Hepatocyte (in vitro differentiated cells): Measurements from ENCODE around the gene KY. TPM values are rescaled to one million over a fixed set of nuclear protein-coding genes. Genes with fewer than 3 reads are reported as not detected.

Experiments used
- DNase-seq: peaks from one replicate; pipeline ENCODE4 v3.0.0-alpha.2; 2016; ENCODE audit warnings: low spot score
- H2AFZ ChIP-seq: fragments of 200-600 bp; sonication (generic); 2 replicates; pipeline ENCODE4 v1.6.0; 2016; ENCODE audit warnings: antibody characterized with exemption, mild to moderate bottlenecking
- H3K27ac ChIP-seq: fragments of 200-600 bp; sonication (generic); 2 replicates; pipeline ENCODE4 v1.5.1; 2016; ENCODE audit warnings: mild to moderate bottlenecking
- H3K27me3 ChIP-seq: fragments of 200-600 bp; sonication (generic); 2 replicates; pipeline ENCODE4 v1.6.1; 2016
- H3K36me3 ChIP-seq: fragments of 200-600 bp; sonication (generic); replicated peaks from 2 replicates; pipeline ENCODE4 v1.5.1; 2016; ENCODE audit warnings: low read depth; ENCODE audit not compliant: insufficient read depth
- H3K4me1 ChIP-seq: fragments of 200-600 bp; sonication (generic); 2 replicates; pipeline ENCODE4 v1.5.1; 2016; ENCODE audit warnings: mild to moderate bottlenecking, moderate library complexity; ENCODE audit not compliant: insufficient read depth
- H3K4me2 ChIP-seq: fragments of 200-600 bp; sonication (generic); 2 replicates; pipeline ENCODE4 v1.6.0; 2016
- H3K4me3 ChIP-seq: fragments of 200-600 bp; sonication (generic); 2 replicates; pipeline ENCODE4 v1.5.1; 2016; ENCODE audit warnings: mild to moderate bottlenecking
- H3K79me2 ChIP-seq: fragments of 200-600 bp; sonication (generic); 2 replicates; pipeline ENCODE4 v1.6.0; 2017; ENCODE audit warnings: mild to moderate bottlenecking
- H3K9me2 ChIP-seq: fragments of 200-600 bp; sonication (generic); replicated peaks from 2 replicates; pipeline ENCODE4 v1.6.0; 2017; ENCODE audit warnings: mild to moderate bottlenecking; ENCODE audit not compliant: insufficient read depth
- H3K9me3 ChIP-seq: fragments of 200-600 bp; sonication (generic); 2 replicates; pipeline ENCODE4 v1.5.1; 2016; ENCODE audit warnings: low read depth, mild to moderate bottlenecking
- H4K20me1 ChIP-seq: fragments of 200-600 bp; sonication (generic); 2 replicates; pipeline ENCODE4 v1.6.0; 2016; ENCODE audit warnings: mild to moderate bottlenecking; ENCODE audit not compliant: insufficient read depth, poor library complexity, severe bottlenecking
- EZH2 ChIP-seq: fragments of 200-600 bp; sonication (generic); IDR thresholded peaks from 2 replicates; pipeline ENCODE4 v1.6.1; 2016; ENCODE audit warnings: antibody characterized with exemption, mild to moderate bottlenecking, borderline replicate concordance
- EZH2phosphoT487 ChIP-seq: fragments of 200-600 bp; sonication (generic); IDR thresholded peaks from one replicate; pipeline ENCODE4 v1.6.1; 2018; ENCODE audit warnings: antibody characterized with exemption, mild to moderate bottlenecking, low read depth, moderate library complexity; ENCODE audit not compliant: unreplicated experiment, severe bottlenecking
- WGBS: methylation state at CpG from one replicate; pipeline ENCODE4 v1.1.6; 2016; ENCODE audit warnings: low lambda C conversion rate; ENCODE audit errors: missing lambda C conversion rate; 5-methylcytosine and 5-hydroxymethylcytosine counted together
- polyA plus RNA-seq: library from polyadenylated mRNA; unstranded; fragments of >200 nt; fragmentation: Nextera tagmentation; extraction: Ambion mirVana; gene quantifications from 2 replicates; pipeline ENCODE4 v1.2.1, GENCODE V29; 2016
- total RNA-seq: library from RNA; depleted of rRNA; stranded (reverse); fragments of >200 nt; gene quantifications from 2 replicates; pipeline ENCODE4 v1.2.3, GENCODE V29; 2014
- TF ChIP-seq, protein P1 (sequence below): fragments of 200-600 bp; sonication (generic); IDR thresholded peaks from 2 replicates; pipeline ENCODE4 v1.5.1; 2016; ENCODE audit warnings: antibody characterized with exemption, mild to moderate bottlenecking; ENCODE audit not compliant: poor library complexity

The KY gene
- total and polyA plus RNA-seq, 2 experiments from 2014 or later: 0.53 to 1.6 TPM

DNA sequence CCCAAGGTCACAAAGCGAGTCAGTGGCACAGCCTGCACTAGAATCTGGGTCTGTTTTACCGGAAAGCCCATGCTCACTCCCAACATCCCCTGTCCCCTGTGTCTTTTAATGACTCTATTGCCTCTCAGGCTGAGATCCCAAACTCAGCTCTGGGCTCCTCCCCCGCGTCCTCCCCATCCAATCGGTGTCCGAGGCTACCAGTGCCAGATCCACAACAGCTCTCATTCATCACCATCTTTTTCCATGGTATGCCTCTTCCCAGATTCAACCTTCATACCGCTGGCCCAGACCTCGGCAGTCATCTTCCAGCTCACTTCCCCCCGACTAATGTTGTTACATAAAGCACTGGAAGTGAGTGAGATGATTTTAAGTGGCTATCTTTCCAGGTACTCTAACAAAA, 16.1 kb upstream of the KY start:
- Histone ChIP-seq H3K9me3 (no peaks in the 10 kb centered on the region), H3K36me3 (no peaks in the 10 kb centered on the region), H3K4me1 (no peaks in the 10 kb centered on the region), H3K4me2 (no peak overlapping the region), H3K4me3 (no peak overlapping the region), H2AFZ (no peak overlapping the region), H3K27ac (no peak overlapping the region), H3K27me3 (no peaks in the 10 kb centered on the region), H3K79me2 (no peaks in the 10 kb centered on the region), H3K9me2 (no peaks in the 10 kb centered on the region), H4K20me1 (no peaks in the 10 kb centered on the region)
- WGBS: 85% methylated on average over 9 of the region's 9 CpGs
- DNase-seq: no peak
- TF ChIP-seq EZH2 (no peak), EZH2phosphoT487 (no peak)
- TF ChIP-seq, protein P1, sequence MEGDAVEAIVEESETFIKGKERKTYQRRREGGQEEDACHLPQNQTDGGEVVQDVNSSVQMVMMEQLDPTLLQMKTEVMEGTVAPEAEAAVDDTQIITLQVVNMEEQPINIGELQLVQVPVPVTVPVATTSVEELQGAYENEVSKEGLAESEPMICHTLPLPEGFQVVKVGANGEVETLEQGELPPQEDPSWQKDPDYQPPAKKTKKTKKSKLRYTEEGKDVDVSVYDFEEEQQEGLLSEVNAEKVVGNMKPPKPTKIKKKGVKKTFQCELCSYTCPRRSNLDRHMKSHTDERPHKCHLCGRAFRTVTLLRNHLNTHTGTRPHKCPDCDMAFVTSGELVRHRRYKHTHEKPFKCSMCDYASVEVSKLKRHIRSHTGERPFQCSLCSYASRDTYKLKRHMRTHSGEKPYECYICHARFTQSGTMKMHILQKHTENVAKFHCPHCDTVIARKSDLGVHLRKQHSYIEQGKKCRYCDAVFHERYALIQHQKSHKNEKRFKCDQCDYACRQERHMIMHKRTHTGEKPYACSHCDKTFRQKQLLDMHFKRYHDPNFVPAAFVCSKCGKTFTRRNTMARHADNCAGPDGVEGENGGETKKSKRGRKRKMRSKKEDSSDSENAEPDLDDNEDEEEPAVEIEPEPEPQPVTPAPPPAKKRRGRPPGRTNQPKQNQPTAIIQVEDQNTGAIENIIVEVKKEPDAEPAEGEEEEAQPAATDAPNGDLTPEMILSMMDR: no peak

DNA sequence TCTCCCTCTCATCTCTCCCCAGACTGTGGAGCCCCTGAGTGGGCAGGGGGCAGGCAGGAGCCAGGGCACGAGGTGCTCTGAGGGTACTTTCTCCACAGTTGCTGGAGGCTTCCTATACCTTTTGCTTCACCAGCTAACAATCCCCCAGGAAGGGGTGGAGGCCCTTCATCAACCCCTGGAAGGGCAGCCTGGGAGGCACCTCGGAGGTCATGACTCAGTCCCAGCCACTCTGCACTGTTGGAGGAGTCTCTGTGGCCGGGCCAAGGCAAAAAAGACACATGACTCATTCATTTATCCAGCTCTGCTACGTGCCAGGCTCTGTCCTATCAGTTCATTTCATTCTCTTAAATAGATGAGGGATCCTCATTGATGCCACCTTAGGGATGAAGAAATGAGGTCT, 15.6 kb upstream of the KY start:
- no peak for TF ChIP-seq EZH2
- TF ChIP-seq EZH2phosphoT487: no peak
- TF ChIP-seq, protein P1: no peak
- Histone ChIP-seq H3K36me3 (no peaks in the 10 kb centered on the region), H3K79me2 (no peaks in the 10 kb centered on the region), H3K4me2 (no peak overlapping the region), H3K9me3 (no peaks in the 10 kb centered on the region), H3K27me3 (no peaks in the 10 kb centered on the region), H3K27ac (no peak overlapping the region), H3K4me1 (no peaks in the 10 kb centered on the region), H3K4me3 (no peak overlapping the region), H3K9me2 (no peaks in the 10 kb centered on the region), H2AFZ (no peak overlapping the region), H4K20me1 (no peaks in the 10 kb centered on the region)
- no peak for DNase-seq
- 67% methylated on average over 4 of the region's 4 CpGs for WGBS

DNA sequence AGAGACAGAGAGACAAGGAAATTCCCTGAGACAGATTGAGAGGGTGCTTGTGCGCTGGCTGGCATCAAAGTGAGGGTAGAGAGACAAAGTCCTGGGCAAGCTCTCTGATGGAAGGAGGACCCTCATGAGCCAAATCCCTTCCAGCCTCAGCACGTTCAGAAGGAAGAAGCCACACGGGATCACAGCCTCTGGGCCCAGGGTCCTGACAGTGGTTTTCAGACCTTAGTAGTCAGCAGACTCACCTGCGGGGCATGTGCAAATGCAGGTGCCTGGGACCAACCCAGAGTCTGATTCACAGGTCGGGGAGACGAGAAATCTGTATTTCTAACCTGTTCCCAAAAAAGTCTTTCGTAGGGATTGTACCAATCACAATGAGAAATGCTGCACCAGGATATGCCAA, 15.2 kb upstream of the KY start:
- no peaks in the 10 kb centered on the region for H3K36me3 ChIP-seq
- no peak overlapping the region for H3K4me3 ChIP-seq
- H3K27me3 ChIP-seq: no peaks in the 10 kb centered on the region
- H3K9me2 ChIP-seq: no peaks in the 10 kb centered on the region
- TF ChIP-seq, protein P1: no peak
- no peak for TF ChIP-seq EZH2
- TF ChIP-seq EZH2phosphoT487: no peak
- H3K9me3 ChIP-seq: no peaks in the 10 kb centered on the region
- H4K20me1 ChIP-seq: no peaks in the 10 kb centered on the region
- no peak for DNase-seq
- H2AFZ ChIP-seq: no peak overlapping the region
- no peak overlapping the region for H3K27ac ChIP-seq
- H3K4me1 ChIP-seq: no peaks in the 10 kb centered on the region
- H3K4me2 ChIP-seq: no peak overlapping the region
- no peaks in the 10 kb centered on the region for H3K79me2 ChIP-seq
- 88% methylated on average over 7 of the region's 7 CpGs for WGBS

DNA sequence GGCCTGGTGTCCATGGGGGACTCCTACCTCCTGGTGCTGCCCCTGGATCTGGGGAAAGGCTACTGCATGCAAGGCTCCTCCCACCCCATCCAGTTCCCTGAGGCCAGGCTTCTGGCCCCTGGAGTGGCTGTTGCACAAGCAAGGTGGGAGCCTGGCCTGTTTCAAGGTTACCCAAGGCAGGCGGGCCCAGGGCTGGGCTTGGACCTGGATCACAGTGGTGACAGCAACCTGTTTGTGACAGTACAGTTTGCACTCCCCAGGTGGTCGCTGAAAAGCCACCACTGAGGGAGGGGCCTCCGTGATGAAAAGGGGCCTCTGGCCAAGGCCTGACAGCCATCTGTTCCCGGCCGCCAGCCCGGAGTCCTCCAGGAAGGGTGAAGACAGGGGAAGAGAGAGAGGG, 14.4 kb upstream of the KY start:
- no peaks in the 10 kb centered on the region for H3K27me3 ChIP-seq
- 79% methylated on average over 6 of the region's 6 CpGs for WGBS
- H3K4me2 ChIP-seq: no peak overlapping the region
- H3K4me1 ChIP-seq: no peaks in the 10 kb centered on the region
- H2AFZ ChIP-seq: no peak overlapping the region
- no peaks in the 10 kb centered on the region for H3K79me2 ChIP-seq
- H3K4me3 ChIP-seq: no peak overlapping the region
- H3K9me3 ChIP-seq: no peaks in the 10 kb centered on the region
- DNase-seq: no peak
- H4K20me1 ChIP-seq: no peaks in the 10 kb centered on the region
- H3K9me2 ChIP-seq: no peaks in the 10 kb centered on the region
- H3K36me3 ChIP-seq: no peaks in the 10 kb centered on the region
- no peak overlapping the region for H3K27ac ChIP-seq
- TF ChIP-seq EZH2phosphoT487 (no peak), EZH2 (no peak)
- TF ChIP-seq, protein P1: no peak
